ENCODE data around the gene NR2F6.

DNA sequence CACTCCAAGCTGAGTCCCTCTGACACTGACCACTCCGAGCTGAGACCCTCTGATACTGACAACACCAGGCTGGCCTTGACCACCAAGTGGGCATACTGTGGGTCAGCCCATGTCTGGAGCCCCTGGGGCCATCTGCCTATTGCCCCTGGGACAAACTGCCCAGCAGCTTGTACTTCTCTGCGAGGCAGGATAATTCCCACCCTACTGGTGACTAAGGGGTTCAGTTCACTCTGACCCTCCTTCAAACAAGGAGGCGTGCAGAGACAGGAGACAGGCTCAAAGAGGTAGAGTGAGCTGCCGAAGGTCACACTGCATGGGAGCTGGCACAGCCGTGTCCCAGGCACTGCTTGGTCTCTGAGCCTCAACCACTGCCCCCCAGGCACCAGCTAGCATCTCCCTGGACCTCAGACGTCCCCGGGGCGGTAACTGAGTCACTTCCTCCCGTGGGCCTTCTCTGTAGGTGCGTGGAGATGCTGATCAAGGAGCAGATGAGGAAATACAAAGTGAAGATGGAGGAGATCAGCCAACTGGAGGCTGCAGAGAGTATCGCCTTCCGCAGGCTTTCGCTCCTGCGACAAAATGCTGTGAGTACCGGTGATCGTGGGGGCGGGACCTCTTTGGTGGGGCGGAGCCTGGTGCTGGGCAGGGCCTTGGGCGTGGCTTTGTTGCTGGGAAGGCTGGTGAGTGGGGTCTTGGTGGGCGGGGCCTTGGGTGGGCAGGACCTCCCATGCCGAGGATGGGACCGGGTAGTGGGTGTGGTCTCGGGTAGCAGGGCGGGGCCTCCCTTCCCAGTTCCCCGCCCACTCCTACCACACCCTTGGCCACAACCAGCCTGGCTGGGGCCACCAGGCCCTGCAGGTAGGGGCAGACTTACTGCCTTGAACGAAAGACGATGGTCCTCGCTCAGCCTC lies 36.3 kb downstream of the NR2F6 start:
- TF ChIP-seq CREB1 (CRISPR knock-in tag; IDR thresholded peaks at IDR 0.05; ENCODE audit: low read depth) = no peak
- no peak for TF ChIP-seq JUNB (IDR thresholded peaks at IDR 0.05; ENCODE audit: unreplicated experiment)
- TF ChIP-seq, protein P1, sequence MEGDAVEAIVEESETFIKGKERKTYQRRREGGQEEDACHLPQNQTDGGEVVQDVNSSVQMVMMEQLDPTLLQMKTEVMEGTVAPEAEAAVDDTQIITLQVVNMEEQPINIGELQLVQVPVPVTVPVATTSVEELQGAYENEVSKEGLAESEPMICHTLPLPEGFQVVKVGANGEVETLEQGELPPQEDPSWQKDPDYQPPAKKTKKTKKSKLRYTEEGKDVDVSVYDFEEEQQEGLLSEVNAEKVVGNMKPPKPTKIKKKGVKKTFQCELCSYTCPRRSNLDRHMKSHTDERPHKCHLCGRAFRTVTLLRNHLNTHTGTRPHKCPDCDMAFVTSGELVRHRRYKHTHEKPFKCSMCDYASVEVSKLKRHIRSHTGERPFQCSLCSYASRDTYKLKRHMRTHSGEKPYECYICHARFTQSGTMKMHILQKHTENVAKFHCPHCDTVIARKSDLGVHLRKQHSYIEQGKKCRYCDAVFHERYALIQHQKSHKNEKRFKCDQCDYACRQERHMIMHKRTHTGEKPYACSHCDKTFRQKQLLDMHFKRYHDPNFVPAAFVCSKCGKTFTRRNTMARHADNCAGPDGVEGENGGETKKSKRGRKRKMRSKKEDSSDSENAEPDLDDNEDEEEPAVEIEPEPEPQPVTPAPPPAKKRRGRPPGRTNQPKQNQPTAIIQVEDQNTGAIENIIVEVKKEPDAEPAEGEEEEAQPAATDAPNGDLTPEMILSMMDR (conservative IDR thresholded peaks at IDR 0.05; ENCODE audit: low read depth in 2 of 2) = no peak
- TF ChIP-seq POLR2AphosphoS5 (IDR thresholded peaks at IDR 0.05; ENCODE audit: low read depth) = peak; percentile 48; the same call in 1 of the 2 replicates
- TF ChIP-seq, protein P2, sequence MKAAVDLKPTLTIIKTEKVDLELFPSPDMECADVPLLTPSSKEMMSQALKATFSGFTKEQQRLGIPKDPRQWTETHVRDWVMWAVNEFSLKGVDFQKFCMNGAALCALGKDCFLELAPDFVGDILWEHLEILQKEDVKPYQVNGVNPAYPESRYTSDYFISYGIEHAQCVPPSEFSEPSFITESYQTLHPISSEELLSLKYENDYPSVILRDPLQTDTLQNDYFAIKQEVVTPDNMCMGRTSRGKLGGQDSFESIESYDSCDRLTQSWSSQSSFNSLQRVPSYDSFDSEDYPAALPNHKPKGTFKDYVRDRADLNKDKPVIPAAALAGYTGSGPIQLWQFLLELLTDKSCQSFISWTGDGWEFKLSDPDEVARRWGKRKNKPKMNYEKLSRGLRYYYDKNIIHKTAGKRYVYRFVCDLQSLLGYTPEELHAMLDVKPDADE (IDR thresholded peaks at IDR 0.05) = no peak

All from GM23338 (cell line).